ENCODE data around the gene WNT16.

DNA sequence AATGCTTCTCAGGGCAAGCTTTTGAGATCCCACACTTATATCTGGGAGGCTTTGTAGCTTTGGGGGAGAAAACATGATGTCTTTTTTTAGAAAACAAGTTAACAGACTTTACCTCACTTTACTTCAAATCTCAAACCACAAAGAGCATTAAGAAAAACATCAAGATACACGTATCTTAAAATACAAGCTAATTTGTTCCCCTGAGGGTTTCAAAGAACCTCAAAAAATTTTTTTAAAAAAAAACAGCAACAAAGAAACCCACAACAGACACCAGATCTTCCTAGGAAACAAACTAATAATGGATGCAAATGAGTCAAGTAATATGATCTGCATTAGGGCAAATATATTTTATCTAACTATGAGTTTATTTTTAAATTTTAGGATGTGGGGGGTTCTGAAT, 42.6 kb downstream of the WNT16 start:
- TF ChIP-seq, protein P1, sequence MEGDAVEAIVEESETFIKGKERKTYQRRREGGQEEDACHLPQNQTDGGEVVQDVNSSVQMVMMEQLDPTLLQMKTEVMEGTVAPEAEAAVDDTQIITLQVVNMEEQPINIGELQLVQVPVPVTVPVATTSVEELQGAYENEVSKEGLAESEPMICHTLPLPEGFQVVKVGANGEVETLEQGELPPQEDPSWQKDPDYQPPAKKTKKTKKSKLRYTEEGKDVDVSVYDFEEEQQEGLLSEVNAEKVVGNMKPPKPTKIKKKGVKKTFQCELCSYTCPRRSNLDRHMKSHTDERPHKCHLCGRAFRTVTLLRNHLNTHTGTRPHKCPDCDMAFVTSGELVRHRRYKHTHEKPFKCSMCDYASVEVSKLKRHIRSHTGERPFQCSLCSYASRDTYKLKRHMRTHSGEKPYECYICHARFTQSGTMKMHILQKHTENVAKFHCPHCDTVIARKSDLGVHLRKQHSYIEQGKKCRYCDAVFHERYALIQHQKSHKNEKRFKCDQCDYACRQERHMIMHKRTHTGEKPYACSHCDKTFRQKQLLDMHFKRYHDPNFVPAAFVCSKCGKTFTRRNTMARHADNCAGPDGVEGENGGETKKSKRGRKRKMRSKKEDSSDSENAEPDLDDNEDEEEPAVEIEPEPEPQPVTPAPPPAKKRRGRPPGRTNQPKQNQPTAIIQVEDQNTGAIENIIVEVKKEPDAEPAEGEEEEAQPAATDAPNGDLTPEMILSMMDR (conservative IDR thresholded peaks at IDR 0.05; ENCODE audit: low read depth, low read length), result no peak
- no peak for TF ChIP-seq EZH2 (IDR thresholded peaks at IDR 0.05; ENCODE audit: low read length, unreplicated experiment)
- no peak for TF ChIP-seq EZH2phosphoT487 (IDR thresholded peaks at IDR 0.05; ENCODE audit: borderline replicate concordance, low read length)

Data from PC-3 (cell line).